WTC11 (cell line): ENCODE measurements around the gene APOL1. TPM values are rescaled to one million over a fixed set of nuclear protein-coding genes. Genes with fewer than 3 reads are reported as not detected.

ENCODE experiments used
- ATAC-seq: fragments of 200-7000 bp; cut with Tn5 transposase; 2 replicates; pipeline ENCODE4 v1.10.0; 2021; ENCODE audit warnings: mild to moderate bottlenecking, moderate library complexity
- CTCF ChIA-PET: fragments of 300-600 bp; sonication (Branson Sonifier 250); formaldehyde crosslinking; loops from one replicate; lab custom pipeline; 2021; ENCODE audit warnings: antibody characterized with exemption; lab: Charles Lee
- POLR2A ChIA-PET: fragments of 350-600 bp; sonication (Branson Sonifier 250); formaldehyde crosslinking; loops from one replicate; lab custom pipeline; 2021; ENCODE audit warnings: antibody characterized with exemption; lab: Charles Lee
- DNase-seq: peaks from one replicate; pipeline ENCODE4 v3.0.0; 2021; ENCODE audit warnings: low spot score
- H3K27ac Mint-ChIP-seq: 2 replicates; pipeline ENCODE4 v1.8.0; 2021; ENCODE audit warnings: mixed read lengths
- H3K27me3 Mint-ChIP-seq: 2 replicates; pipeline ENCODE4 v1.8.0; 2021; ENCODE audit warnings: low read depth, mild to moderate bottlenecking, moderate library complexity, mixed read lengths
- H3K36me3 Mint-ChIP-seq: 2 replicates; pipeline ENCODE4 v1.8.0; 2021; ENCODE audit warnings: mixed read lengths
- H3K4me1 Mint-ChIP-seq: 2 replicates; pipeline ENCODE4 v1.8.0; 2022; ENCODE audit warnings: mixed read lengths
- H3K4me3 Mint-ChIP-seq: 2 replicates; pipeline ENCODE4 v1.8.0; 2021; ENCODE audit warnings: mild to moderate bottlenecking, moderate library complexity, mixed read lengths
- H3K9me3 Mint-ChIP-seq: 2 replicates; pipeline ENCODE4 v1.8.0; 2021; ENCODE audit warnings: mixed read lengths
- ATF1 ChIP-seq: sonication (generic); formaldehyde crosslinking; IDR thresholded peaks from 2 replicates; pipeline ENCODE4 v1.8.1; 2023; ENCODE audit warnings: mild to moderate bottlenecking, moderate library complexity, missing genetic modification reagents
- IRF2 ChIP-seq: sonication (generic); formaldehyde crosslinking; IDR thresholded peaks from 2 replicates; pipeline ENCODE4 v1.8.0; 2022; ENCODE audit warnings: low read depth, missing genetic modification reagents, borderline replicate concordance
- JUN ChIP-seq: sonication (generic); formaldehyde crosslinking; IDR thresholded peaks from 2 replicates; pipeline ENCODE4 v1.8.0; 2023; ENCODE audit warnings: mild to moderate bottlenecking, missing genetic modification reagents
- MYBL2 ChIP-seq: sonication (generic); formaldehyde crosslinking; IDR thresholded peaks from 2 replicates; pipeline ENCODE4 v1.8.1; 2023; ENCODE audit warnings: mild to moderate bottlenecking, moderate library complexity, missing genetic modification reagents
- PRRX2 ChIP-seq: fragments of 250-450 bp; sonication (Bioruptor Pico); IDR thresholded peaks from 2 replicates; pipeline ENCODE4 v1.8.0; 2021; ENCODE audit warnings: mild to moderate bottlenecking
- SP1 ChIP-seq: sonication (generic); formaldehyde crosslinking; conservative IDR thresholded peaks from 2 replicates; pipeline ENCODE4 v1.8.1; 2022; ENCODE audit warnings: missing genetic modification reagents
- TCF7 ChIP-seq: sonication (generic); formaldehyde crosslinking; IDR thresholded peaks from 2 replicates; pipeline ENCODE4 v1.8.0; 2022; ENCODE audit warnings: mild to moderate bottlenecking, low read depth, missing genetic modification reagents, moderate library complexity
- ZNF219 ChIP-seq: sonication (generic); formaldehyde crosslinking; IDR thresholded peaks from 2 replicates; pipeline ENCODE4 v1.8.0; 2023; ENCODE audit warnings: missing genetic modification reagents, mild to moderate bottlenecking, borderline replicate concordance
- total RNA-seq: library from RNA; stranded (reverse); gene quantifications from 3 replicates; pipeline ENCODE4 v1.2.3, GENCODE V29; 2021
- TF ChIP-seq, protein P1 (sequence below): sonication (generic); formaldehyde crosslinking; conservative IDR thresholded peaks from 2 replicates; pipeline ENCODE4 v1.8.1; 2023; ENCODE audit warnings: mild to moderate bottlenecking, low read depth, missing genetic modification reagents, moderate library complexity
- TF ChIP-seq, protein P2 (sequence below): sonication (generic); formaldehyde crosslinking; IDR thresholded peaks from 2 replicates; pipeline ENCODE4 v1.8.1; 2023; ENCODE audit warnings: mild to moderate bottlenecking, missing genetic modification reagents, moderate library complexity
- TF ChIP-seq, protein P3 (sequence below): sonication (generic); formaldehyde crosslinking; IDR thresholded peaks from 2 replicates; pipeline ENCODE4 v1.8.0; 2022; ENCODE audit warnings: mild to moderate bottlenecking, missing genetic modification reagents
- TF ChIP-seq, protein P4 (sequence below): sonication (generic); formaldehyde crosslinking; IDR thresholded peaks from 2 replicates; pipeline ENCODE4 v1.8.1; 2022; ENCODE audit warnings: mild to moderate bottlenecking, moderate library complexity, missing genetic modification reagents
- TF ChIP-seq, protein P5 (sequence below): sonication (generic); formaldehyde crosslinking; IDR thresholded peaks from 2 replicates; pipeline ENCODE4 v1.8.0; 2022; ENCODE audit warnings: missing genetic modification reagents
- TF ChIP-seq, protein P6 (sequence below): sonication (generic); formaldehyde crosslinking; IDR thresholded peaks from 2 replicates; pipeline ENCODE4 v1.8.0; 2023; ENCODE audit warnings: missing genetic modification reagents

APOL1 gene
- total RNA-seq, 1 experiment from 2014 or later: 0.35 TPM

DNA sequence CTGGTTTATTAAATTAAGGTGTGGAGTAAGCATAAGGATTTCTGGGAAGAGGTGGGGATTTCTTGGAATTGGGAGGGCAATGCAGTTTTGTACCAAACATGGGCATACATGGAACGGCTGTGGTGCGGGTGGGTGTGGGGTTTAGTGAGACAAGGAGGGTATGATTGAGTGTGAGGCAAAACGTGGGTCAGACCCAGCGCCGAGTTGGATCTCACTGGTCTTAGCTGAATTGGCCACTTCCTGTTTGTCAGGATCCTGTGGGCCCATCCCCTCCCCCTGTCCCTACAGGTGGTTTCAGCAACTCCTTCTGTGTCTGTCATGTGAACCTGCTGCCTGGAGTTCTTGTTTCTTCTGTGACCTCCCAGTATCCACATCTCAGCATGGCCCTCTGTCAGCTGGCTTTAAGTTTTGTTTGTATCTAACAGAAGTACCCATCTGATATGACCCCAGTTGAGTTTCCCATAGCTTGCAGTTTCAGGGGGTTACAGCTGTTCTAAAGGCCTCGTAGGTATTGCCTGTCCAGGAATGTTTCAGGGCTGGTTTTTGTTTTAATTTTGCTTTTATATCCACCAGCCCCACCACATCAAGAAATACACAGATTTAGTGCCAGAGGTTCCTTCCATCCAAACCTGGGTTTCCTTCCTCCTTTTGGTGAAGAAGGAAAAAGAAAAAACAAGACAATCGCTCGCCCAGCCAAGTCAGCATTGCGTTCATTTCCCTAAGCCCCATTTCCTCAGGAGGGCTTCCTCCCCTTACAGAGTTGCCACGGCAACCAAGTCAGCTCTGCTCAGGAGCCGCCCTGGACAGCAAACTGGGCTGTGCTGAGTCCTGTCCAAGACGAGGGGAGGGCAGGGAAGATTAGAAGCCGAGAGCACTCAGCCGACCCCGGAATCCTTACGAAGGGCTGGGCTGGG lies 6.0 kb downstream of the APOL1 start:
- H3K4me3 Mint-ChIP-seq: peak overlapping the region; percentile 25
- ChIA-PET POLR2A (interaction anchor here (2.7 kb wide), 1 partner anchor 19 kb away, joined by 9 read pairs; the partner anchor contains the start of gene APOL2), CTCF (interaction anchor here (0.8 to 2.3 kb wide), 11 partner anchors 19 to 228 kb away, joined by 3 to 8 read pairs (median 4); partner anchors contain the start of gene APOL2)
- no peaks in the 10 kb centered on the region for H3K9me3 Mint-ChIP-seq
- no peaks in the 10 kb centered on the region for H3K36me3 Mint-ChIP-seq
- DNase-seq: peak; percentile 64
- H3K4me1 Mint-ChIP-seq: peaks cover 35% of the 10 kb centered on the region
- H3K27me3 Mint-ChIP-seq: no peaks in the 10 kb centered on the region; the same call in 1 of the 2 replicates
- peak; percentile 90 for ATAC-seq
- peak overlapping the region; percentile 94 for H3K27ac Mint-ChIP-seq
- TF ChIP-seq, protein P1, sequence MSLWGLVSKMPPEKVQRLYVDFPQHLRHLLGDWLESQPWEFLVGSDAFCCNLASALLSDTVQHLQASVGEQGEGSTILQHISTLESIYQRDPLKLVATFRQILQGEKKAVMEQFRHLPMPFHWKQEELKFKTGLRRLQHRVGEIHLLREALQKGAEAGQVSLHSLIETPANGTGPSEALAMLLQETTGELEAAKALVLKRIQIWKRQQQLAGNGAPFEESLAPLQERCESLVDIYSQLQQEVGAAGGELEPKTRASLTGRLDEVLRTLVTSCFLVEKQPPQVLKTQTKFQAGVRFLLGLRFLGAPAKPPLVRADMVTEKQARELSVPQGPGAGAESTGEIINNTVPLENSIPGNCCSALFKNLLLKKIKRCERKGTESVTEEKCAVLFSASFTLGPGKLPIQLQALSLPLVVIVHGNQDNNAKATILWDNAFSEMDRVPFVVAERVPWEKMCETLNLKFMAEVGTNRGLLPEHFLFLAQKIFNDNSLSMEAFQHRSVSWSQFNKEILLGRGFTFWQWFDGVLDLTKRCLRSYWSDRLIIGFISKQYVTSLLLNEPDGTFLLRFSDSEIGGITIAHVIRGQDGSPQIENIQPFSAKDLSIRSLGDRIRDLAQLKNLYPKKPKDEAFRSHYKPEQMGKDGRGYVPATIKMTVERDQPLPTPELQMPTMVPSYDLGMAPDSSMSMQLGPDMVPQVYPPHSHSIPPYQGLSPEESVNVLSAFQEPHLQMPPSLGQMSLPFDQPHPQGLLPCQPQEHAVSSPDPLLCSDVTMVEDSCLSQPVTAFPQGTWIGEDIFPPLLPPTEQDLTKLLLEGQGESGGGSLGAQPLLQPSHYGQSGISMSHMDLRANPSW (CRISPR knock-in tag): no peak
- TF ChIP-seq IRF2 (CRISPR knock-in tag) (no peak), PRRX2 (CRISPR knock-in tag) (no peak), TCF7 (no peak), ZNF219 (no peak), ATF1 (CRISPR knock-in tag) (no peak), JUN (CRISPR knock-in tag) (no peak), SP1 (CRISPR knock-in tag) (no peak), MYBL2 (no peak)
- TF ChIP-seq, protein P2, sequence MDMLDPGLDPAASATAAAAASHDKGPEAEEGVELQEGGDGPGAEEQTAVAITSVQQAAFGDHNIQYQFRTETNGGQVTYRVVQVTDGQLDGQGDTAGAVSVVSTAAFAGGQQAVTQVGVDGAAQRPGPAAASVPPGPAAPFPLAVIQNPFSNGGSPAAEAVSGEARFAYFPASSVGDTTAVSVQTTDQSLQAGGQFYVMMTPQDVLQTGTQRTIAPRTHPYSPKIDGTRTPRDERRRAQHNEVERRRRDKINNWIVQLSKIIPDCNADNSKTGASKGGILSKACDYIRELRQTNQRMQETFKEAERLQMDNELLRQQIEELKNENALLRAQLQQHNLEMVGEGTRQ (CRISPR knock-in tag): peak; percentile 27; the same call in 1 of the 2 replicates
- TF ChIP-seq, protein P3, sequence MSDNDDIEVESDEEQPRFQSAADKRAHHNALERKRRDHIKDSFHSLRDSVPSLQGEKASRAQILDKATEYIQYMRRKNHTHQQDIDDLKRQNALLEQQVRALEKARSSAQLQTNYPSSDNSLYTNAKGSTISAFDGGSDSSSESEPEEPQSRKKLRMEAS (CRISPR knock-in tag): 0 out of 2 replicates have a peak, but pooled peaks have one; percentile 14
- TF ChIP-seq, protein P4, sequence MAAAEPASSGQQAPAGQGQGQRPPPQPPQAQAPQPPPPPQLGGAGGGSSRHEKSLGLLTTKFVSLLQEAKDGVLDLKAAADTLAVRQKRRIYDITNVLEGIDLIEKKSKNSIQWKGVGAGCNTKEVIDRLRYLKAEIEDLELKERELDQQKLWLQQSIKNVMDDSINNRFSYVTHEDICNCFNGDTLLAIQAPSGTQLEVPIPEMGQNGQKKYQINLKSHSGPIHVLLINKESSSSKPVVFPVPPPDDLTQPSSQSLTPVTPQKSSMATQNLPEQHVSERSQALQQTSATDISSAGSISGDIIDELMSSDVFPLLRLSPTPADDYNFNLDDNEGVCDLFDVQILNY (CRISPR knock-in tag): no peak
- TF ChIP-seq, protein P5, sequence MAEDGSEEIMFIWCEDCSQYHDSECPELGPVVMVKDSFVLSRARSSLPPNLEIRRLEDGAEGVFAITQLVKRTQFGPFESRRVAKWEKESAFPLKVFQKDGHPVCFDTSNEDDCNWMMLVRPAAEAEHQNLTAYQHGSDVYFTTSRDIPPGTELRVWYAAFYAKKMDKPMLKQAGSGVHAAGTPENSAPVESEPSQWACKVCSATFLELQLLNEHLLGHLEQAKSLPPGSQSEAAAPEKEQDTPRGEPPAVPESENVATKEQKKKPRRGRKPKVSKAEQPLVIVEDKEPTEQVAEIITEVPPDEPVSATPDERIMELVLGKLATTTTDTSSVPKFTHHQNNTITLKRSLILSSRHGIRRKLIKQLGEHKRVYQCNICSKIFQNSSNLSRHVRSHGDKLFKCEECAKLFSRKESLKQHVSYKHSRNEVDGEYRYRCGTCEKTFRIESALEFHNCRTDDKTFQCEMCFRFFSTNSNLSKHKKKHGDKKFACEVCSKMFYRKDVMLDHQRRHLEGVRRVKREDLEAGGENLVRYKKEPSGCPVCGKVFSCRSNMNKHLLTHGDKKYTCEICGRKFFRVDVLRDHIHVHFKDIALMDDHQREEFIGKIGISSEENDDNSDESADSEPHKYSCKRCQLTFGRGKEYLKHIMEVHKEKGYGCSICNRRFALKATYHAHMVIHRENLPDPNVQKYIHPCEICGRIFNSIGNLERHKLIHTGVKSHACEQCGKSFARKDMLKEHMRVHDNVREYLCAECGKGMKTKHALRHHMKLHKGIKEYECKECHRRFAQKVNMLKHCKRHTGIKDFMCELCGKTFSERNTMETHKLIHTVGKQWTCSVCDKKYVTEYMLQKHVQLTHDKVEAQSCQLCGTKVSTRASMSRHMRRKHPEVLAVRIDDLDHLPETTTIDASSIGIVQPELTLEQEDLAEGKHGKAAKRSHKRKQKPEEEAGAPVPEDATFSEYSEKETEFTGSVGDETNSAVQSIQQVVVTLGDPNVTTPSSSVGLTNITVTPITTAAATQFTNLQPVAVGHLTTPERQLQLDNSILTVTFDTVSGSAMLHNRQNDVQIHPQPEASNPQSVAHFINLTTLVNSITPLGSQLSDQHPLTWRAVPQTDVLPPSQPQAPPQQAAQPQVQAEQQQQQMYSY (CRISPR knock-in tag): peak; percentile 86
- TF ChIP-seq, protein P6, sequence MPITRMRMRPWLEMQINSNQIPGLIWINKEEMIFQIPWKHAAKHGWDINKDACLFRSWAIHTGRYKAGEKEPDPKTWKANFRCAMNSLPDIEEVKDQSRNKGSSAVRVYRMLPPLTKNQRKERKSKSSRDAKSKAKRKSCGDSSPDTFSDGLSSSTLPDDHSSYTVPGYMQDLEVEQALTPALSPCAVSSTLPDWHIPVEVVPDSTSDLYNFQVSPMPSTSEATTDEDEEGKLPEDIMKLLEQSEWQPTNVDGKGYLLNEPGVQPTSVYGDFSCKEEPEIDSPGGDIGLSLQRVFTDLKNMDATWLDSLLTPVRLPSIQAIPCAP: no peak
